GM21825 (cell line): ENCODE results near the gene LPP.

Source experiments
- ATAC-seq: cut with Tn5 transposase; IDR thresholded peaks from one replicate; pipeline ENCODE4 v1.9.1; 2021; ENCODE audit warnings: mild to moderate bottlenecking, moderate library complexity; ENCODE audit not compliant: unreplicated experiment

Gene LPP

DNA sequence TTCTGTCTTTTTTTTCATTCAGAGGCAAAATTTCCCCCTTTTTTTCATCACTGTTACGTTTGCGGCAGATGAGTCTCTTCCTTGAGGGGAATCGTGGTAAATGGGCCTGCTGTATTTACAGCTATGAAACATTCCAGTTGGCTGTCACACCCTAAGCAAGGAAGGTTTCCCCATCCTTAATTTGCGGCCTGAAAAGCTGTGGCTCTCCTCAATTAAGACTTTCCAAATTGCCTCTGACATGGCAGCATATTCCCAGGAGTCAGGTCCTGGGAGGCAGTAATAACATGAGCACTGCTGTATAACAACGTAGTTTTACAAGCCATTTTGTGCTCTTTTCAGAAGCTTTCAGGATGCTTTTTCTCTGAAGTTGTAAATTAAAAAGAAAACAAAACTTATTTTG is 420.9 kb downstream of the LPP start:
- no peak for ATAC-seq

GRCh38 chr3:188575501-188575900 is 421.5 kb downstream of the LPP start:
- no peak for ATAC-seq

DNA sequence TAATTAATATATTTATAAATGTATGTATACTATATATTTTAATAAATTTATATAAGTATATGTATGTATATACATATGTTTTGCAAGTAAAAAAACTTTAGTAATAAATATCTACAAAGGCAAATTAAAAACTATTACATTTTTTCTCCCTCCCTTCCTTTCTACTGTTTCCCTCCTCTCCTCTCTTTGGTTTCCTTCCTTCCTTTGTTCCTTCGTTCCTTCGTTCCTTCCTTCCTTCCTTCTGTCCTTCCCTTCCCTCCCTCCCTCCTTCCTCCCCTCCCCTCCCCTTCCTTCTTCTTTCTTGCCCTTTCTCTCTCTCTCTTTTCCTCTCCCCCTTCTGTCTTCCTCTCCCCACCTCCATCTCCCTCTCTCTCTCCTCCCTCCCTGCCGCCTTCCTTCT is 423.6 kb downstream of the LPP start:
- ATAC-seq, result no peak

DNA sequence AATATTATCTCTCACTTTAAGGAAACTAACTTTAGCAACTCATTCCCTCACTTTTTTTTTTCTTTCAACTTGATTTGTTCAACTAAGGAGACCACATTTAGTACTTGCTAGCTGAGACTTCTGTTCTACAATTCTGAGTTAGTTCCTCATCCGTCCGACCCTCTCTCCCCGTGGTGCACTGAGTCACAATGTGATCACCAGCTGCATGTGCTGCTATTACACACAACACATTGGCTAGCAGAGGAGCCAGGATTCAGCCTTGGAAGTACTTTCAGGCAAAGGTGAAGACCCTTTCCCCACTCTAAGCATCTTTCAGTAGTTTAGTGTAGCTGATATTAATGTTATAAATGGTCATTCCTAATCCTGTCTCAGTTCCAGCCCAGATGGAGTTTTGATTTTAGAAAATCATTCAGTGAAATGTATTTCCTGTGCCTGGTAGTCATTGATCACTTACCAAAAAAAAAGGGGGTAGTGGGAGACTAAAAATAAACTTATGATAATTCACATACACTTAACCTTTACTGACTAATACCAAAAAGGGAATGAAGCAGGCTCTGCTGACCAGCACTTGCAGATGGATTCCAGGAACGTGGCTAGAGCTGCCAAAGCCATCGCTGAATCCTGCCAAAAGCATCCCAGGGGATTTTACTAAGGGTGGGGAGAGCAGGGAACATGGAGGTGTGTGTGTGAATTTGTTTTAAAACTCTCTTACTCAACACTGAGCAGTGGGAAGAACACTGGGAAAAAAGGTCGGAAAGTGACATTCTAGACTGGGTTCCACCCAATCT is 424.8 kb downstream of the LPP start:
- no peak for ATAC-seq

GRCh38 chr3:188580223-188580622 is 426.3 kb downstream of the LPP start:
- ATAC-seq, result no peak

DNA sequence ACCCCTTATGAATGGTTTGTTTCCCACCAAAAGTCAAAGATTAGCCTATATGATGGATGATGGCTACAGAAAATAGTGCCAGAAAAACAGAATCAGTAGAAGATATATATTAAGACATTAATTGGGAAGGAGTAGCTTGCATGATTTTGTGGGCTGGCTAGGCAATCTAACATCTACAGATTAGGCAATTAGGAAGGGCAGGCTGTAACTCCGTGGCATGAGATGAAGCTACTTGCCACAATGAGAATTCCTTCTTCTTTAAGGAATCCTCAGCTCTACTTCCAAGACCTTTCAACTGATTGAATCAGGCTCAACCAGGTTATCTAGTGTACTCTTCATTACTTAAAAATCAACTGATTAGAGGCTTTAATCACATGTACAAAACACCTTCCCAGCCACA is 426.7 kb downstream of the LPP start:
- no peak for ATAC-seq

GRCh38 chr3:188581365-188581764 is 427.4 kb downstream of the LPP start:
- ATAC-seq, result no peak

DNA sequence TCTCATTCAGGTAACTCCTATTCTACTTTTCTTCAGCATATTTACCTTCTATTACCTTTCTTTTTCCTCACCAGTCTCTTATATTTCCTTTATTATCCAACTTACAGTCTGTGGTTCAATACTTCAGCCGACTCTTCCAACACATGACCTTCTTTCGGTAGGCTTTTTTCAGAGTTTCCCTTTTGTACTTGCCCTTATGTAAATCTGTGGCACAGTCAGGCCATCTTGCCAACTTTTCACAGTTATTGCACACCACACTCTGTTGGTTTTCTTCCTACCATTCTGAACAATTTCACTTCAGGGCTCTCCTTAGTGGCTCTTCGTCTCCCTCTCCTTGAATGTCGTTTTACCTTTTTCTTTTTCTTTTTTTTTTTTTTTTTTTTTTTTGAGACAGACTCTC is 427.8 kb downstream of the LPP start:
- ATAC-seq, result no peak

- ATAC-seq, result no peak
Measured at GRCh38 chr3:188583341-188584161, 429.6 kb downstream of the LPP start.

DNA sequence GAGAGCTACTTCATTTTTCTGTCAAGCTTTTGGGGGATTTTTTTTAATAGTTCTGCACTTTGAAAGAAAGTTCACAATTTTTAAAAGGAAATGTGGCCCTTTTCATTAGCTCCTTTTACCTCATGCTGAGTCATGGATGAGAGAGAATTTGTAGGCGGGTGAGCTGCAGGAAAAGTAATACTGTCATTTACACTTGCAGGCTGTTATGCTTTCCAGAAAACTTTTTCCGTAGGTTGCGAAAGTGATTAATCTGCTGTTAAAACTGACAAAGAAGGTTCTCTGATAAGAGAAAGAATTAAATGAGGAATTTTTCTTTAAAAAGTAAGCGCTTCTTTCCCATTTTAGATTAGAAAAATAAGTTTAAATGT is 430.2 kb downstream of the LPP start:
- ATAC-seq, result no peak

DNA sequence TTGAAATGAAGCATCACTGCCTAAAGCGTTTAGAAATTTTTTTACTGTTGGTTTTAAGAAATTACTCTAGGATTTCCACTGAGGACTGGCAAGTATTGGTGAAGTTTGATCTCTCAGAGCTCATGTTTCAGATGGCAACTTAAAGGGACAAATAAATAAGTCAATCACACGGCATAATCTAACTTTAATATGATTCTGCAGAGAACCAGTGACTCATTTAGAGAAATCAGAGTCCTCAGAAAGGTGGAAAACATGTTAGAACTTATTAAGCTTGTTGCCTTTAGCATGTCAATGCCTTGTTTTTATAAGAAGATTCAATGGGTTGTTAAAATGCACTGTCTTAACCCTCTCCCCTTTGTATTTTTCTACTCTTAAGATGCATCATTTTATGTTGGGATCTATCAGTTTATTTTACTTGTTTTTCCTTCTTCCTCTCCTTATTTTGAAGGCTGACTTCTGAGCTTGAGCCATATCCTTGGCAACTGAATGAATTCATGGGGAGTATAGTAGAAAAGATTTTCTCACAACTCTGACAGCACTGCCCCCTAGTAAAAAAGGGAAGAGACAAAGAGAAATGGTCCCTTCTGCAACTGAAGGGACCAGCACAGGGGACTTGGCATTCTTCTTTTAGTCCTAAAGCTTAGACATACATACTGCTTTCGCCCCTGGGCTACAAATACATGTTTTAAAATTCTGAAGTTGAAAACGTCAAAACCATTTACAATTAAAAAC is 431.2 kb downstream of the LPP start:
- no peak for ATAC-seq

GRCh38 chr3:188589071-188589470 is 435.1 kb downstream of the LPP start:
- no peak for ATAC-seq

DNA sequence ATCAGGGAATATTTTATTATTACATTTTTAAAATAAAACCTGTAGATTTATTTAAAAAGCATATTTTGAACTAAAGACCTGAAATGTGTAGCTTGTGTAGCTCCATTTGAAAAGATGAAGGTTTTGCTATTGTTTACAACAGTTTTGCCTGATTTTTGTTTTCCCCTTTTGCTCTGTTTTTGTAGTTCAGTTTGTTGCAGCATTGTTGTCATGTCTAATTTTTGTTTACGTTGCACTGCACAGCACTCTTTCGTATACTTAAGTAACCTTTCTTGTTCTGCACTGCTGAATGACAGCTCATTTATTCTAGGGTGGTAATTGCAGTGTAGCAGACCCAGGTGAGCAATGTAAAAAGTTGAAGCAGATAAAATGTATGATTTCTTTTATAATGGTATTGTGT is 435.8 kb downstream of the LPP start:
- no peak for ATAC-seq

DNA sequence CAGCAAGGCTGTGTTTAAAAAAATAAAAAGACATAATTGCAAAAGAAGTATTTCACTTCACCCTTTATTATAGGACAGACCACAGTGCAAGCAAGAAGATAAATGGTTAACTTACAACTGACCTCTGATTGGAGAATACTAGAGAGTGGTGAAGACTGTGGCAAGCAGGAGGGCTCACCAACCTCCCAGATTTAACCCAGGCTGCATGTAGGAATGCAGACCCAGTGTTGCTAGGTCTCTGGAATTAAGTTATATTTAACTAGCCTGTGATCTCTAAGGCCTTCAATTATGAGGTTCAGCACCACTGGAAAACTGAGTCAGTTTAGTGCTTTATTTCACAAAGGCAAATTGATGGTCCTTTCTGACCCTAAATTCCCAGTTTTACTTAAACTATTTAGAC is 436.6 kb downstream of the LPP start:
- ATAC-seq, result no peak

DNA sequence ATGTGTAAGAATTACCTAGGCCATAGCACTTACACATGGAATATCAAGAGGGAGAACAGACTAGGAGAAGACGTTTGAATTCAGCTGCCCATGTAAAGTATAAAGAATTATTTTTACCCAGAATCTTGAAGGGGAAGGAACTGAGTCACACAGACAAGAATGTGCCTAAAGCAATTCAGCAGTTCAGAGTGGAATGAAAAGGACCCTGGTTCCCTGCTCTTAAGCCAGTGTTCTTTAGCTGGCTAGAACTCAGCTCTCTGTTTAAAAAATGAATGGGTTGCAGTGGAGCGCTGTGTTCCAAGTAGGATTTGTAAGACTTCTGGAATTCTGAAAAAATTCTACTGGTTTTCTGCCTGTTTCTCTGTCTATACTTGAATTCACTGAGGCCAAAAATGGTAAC is 440.2 kb downstream of the LPP start:
- no peak for ATAC-seq

- no peak for ATAC-seq
Measured at GRCh38 chr3:188595890-188596376, 442.0 kb downstream of the LPP start.

DNA sequence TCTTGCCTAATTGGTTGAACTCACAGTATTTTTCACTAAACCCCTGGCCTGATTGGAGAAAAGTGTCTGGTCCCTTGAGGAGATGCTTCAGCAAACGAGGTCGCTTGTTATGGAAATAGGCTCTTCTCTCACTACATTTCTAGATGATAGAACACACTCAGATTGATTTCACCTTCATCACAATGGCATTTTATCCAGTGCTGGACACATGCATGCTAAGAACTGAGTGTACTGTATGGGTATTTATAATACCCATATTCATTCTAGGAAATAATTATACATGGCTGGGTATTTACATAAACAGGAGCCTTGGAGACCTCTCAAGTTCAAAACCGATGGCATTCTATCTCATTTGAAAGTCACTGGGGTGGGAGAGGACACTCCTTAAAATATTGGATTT is 444.9 kb downstream of the LPP start:
- no peak for ATAC-seq

DNA sequence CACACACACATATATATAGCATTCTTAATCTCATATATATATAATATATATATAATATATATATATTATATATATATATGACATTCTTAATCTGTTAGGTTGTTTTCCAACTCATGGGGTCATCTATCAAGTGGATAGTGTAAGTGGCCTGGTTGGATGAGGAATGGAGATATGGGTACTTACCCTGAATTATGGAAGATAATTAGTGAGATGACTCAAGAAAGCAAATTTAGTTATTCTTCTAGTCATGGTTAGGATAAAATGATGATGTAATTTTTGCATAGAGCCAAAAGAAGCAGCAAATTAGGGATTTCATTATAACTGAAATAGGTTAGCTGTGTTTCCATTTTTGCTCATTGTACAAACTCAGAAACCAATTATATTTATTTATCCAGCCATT is 448.2 kb downstream of the LPP start:
- no peak for ATAC-seq

- no peak for ATAC-seq
Measured at GRCh38 chr3:188602620-188603019, 448.7 kb downstream of the LPP start.

DNA sequence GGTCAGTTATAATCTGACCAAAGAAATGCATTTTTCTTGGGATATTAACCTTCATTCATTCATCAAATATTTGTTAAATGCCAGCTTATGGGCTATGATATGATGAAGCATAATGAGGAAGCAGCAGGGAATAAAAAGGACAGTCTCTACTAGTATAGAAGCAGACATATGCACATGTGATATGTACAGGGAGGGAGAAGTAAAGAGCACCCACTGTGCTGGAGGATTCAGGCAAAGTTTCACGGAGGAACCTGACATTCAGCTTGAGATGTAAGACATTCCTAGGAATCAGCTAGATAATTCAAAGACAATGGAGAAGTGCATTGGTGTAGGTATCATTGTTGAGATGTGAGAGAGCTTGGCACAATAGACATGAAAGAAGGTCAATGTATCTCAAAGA is 450.7 kb downstream of the LPP start:
- ATAC-seq, result no peak

- ATAC-seq, result no peak
Measured at GRCh38 chr3:188605231-188605630, 451.3 kb downstream of the LPP start.

- no peak for ATAC-seq
Measured at GRCh38 chr3:188605905-188606304, 451.9 kb downstream of the LPP start.
